Measurements from ENCODE around the gene RMRP.
A peak's percentile ranks its signal among the peaks of the same experiment; 100 is the strongest.

RMRP gene

DNA sequence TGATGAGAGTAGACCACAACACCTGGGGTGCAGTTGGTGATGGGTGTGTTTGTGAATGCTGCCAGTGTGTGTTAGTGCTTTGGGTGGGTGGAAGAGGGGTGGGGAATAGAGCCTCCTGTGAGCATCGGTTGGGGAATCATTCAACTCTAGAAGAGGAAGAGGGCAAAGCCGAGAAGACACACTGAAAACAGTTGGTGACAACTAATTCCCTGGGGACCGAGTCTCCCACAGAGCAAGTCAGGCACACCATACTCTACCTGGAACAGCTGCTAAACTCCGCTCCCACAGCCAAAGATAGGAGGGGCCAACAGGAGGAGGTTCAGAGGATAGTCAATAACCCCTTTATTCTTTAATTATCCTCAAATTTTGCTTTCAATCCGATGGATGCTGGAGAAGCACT lies 8.7 kb upstream of the RMRP start:
- H3K9me3 ChIP-seq (ENCODE audit: control insufficient read depth, insufficient read depth, low read length), result no peaks in the 10 kb centered on the region
- peaks cover 32% of the 10 kb centered on the region for H3K79me2 ChIP-seq (ENCODE audit: control insufficient read depth, low read length)
- TF ChIP-seq EZH2phosphoT487 (IDR thresholded peaks at IDR 0.05; ENCODE audit: borderline replicate concordance, low read length) (no peak), CTCF (IDR thresholded peaks at IDR 0.05; ENCODE audit: low read depth, low read length, poor library complexity, severe bottlenecking) (no peak)
- no peak overlapping the region for H3K27ac ChIP-seq (ENCODE audit: low read depth, low read length)
- peaks cover 40% of the 10 kb centered on the region for H3K4me1 ChIP-seq (ENCODE audit: control insufficient read depth, low read length)
- H3K27me3 ChIP-seq (ENCODE audit: control insufficient read depth, low read length), result no peaks in the 10 kb centered on the region
- no peaks in the 10 kb centered on the region for H4K20me1 ChIP-seq (ENCODE audit: control insufficient read depth, insufficient read depth, low read depth, low read length)
- H3K9me2 ChIP-seq (replicated peaks; ENCODE audit: control insufficient read depth, low read length), result no peaks in the 10 kb centered on the region
- peaks cover 34% of the 10 kb centered on the region for H3K36me3 ChIP-seq (ENCODE audit: control insufficient read depth, low read length)
- peaks cover 3% of the 10 kb centered on the region for H3F3A ChIP-seq (ENCODE audit: control insufficient read depth, insufficient read depth)
- no peak overlapping the region for H3K4me2 ChIP-seq (ENCODE audit: low read length)
- no peak overlapping the region for H3K4me3 ChIP-seq (ENCODE audit: low read length)

- H4K20me1 ChIP-seq (ENCODE audit: control insufficient read depth, insufficient read depth, low read depth, low read length), result no peaks in the 10 kb centered on the region
- peaks cover 43% of the 10 kb centered on the region for H3K4me1 ChIP-seq (ENCODE audit: control insufficient read depth, low read length)
- H3K79me2 ChIP-seq (ENCODE audit: control insufficient read depth, low read length), result peaks cover 32% of the 10 kb centered on the region
- H3K27ac ChIP-seq (ENCODE audit: low read depth, low read length), result no peak overlapping the region
- no peak overlapping the region for H3K4me2 ChIP-seq (ENCODE audit: low read length)
- H3K9me3 ChIP-seq (ENCODE audit: control insufficient read depth, insufficient read depth, low read length), result no peaks in the 10 kb centered on the region
- H3K9me2 ChIP-seq (replicated peaks; ENCODE audit: control insufficient read depth, low read length), result no peaks in the 10 kb centered on the region
- no peak overlapping the region for H3K4me3 ChIP-seq (ENCODE audit: low read length)
- no peaks in the 10 kb centered on the region for H3K27me3 ChIP-seq (ENCODE audit: control insufficient read depth, low read length)
- H3K36me3 ChIP-seq (ENCODE audit: control insufficient read depth, low read length), result peaks cover 37% of the 10 kb centered on the region
- TF ChIP-seq CTCF (IDR thresholded peaks at IDR 0.05; ENCODE audit: low read depth, low read length, poor library complexity, severe bottlenecking), result no peak
- no peak for TF ChIP-seq EZH2phosphoT487 (IDR thresholded peaks at IDR 0.05; ENCODE audit: borderline replicate concordance, low read length)
- peaks cover 7% of the 10 kb centered on the region for H3F3A ChIP-seq (ENCODE audit: control insufficient read depth, insufficient read depth)
Observed at GRCh38 chr9:35666045-35666444, 8.2 kb upstream of the RMRP start.

GRCh38 chr9:35665471-35665818 lies 7.6 kb upstream of the RMRP start:
- Histone ChIP-seq H3K4me1 (ENCODE audit: control insufficient read depth, low read length) (peaks cover 49% of the 10 kb centered on the region), H3K4me3 (ENCODE audit: low read length) (peak overlapping the region; percentile 83), H3K4me2 (ENCODE audit: low read length) (peak overlapping the region; percentile 89), H3K27ac (ENCODE audit: low read depth, low read length) (peak overlapping the region; percentile 70), H4K20me1 (ENCODE audit: control insufficient read depth, insufficient read depth, low read depth, low read length) (no peaks in the 10 kb centered on the region), H3K9me2 (replicated peaks; ENCODE audit: control insufficient read depth, low read length) (no peaks in the 10 kb centered on the region), H3F3A (ENCODE audit: control insufficient read depth, insufficient read depth) (peaks cover 7% of the 10 kb centered on the region), H3K36me3 (ENCODE audit: control insufficient read depth, low read length) (peaks cover 43% of the 10 kb centered on the region), H3K27me3 (ENCODE audit: control insufficient read depth, low read length) (no peaks in the 10 kb centered on the region), H3K79me2 (ENCODE audit: control insufficient read depth, low read length) (peaks cover 32% of the 10 kb centered on the region), H3K9me3 (ENCODE audit: control insufficient read depth, insufficient read depth, low read length) (no peaks in the 10 kb centered on the region)
- TF ChIP-seq CTCF (IDR thresholded peaks at IDR 0.05; ENCODE audit: low read depth, low read length, poor library complexity, severe bottlenecking) (no peak), EZH2phosphoT487 (IDR thresholded peaks at IDR 0.05; ENCODE audit: borderline replicate concordance, low read length) (no peak)
